MCF 10A (cell line): ENCODE measurements around the gene PLPPR1. TPM values are rescaled to one million over a fixed set of nuclear protein-coding genes. Genes with fewer than 3 reads are reported as not detected.

Experiments
- BruUV-seq: library from RNA; stranded (reverse); fragments of 400-500 nt; replicated peaks from 2 replicates; lab custom pipeline; 2021; lab: Mats Ljungman, UMichigan
- CTCF ChIA-PET: fragments of 300-600 bp; sonication (Branson Sonifier 250); formaldehyde crosslinking; extraction: SDS; loops from one replicate; lab custom pipeline; 2021; ENCODE audit warnings: antibody characterized with exemption, inconsistent platforms; lab: Yijun Ruan, JAX
- POLR2A ChIA-PET: fragments of 300-600, 350-650 bp; sonication (Branson Sonifier 250); formaldehyde crosslinking; extraction: SDS; loops from one replicate; lab custom pipeline; 2020; ENCODE audit warnings: antibody characterized with exemption, inconsistent platforms; lab: Yijun Ruan, JAX
- DNase-seq: peaks from one replicate; pipeline ENCODE4 v3.0.0-alpha.2; 2018; ENCODE audit not compliant: unreplicated experiment
- H3K27ac Mint-ChIP-seq: one replicate; pipeline ENCODE4 v1.8.0; 2022; ENCODE audit warnings: mild to moderate bottlenecking, low read depth, mixed read lengths; ENCODE audit not compliant: unreplicated experiment
- H3K27me3 Mint-ChIP-seq: one replicate; pipeline ENCODE4 v1.8.0; 2022; ENCODE audit warnings: mixed read lengths; ENCODE audit not compliant: insufficient read depth, unreplicated experiment
- H3K36me3 Mint-ChIP-seq: one replicate; pipeline ENCODE4 v1.8.0; 2022; ENCODE audit warnings: mild to moderate bottlenecking, moderate library complexity, mixed read lengths; ENCODE audit not compliant: insufficient read depth, unreplicated experiment
- H3K4me1 Mint-ChIP-seq: one replicate; pipeline ENCODE4 v1.8.0; 2022; ENCODE audit warnings: mixed read lengths; ENCODE audit not compliant: insufficient read depth, unreplicated experiment
- H3K4me3 Mint-ChIP-seq: one replicate; pipeline ENCODE4 v1.8.0; 2022; ENCODE audit warnings: mild to moderate bottlenecking, moderate library complexity, mixed read lengths; ENCODE audit not compliant: unreplicated experiment
- H3K9me3 Mint-ChIP-seq: one replicate; pipeline ENCODE4 v1.8.0; 2022; ENCODE audit warnings: mixed read lengths; ENCODE audit not compliant: unreplicated experiment
- CTCF ChIP-seq: fragments of 200-600 bp; IDR thresholded peaks from one replicate; pipeline ENCODE4 v1.8.0; 2022; ENCODE audit warnings: antibody characterized with exemption, mild to moderate bottlenecking; ENCODE audit not compliant: unreplicated experiment
- intact Hi-C: fragments of 100-400 bp; cut with micrococcal nuclease; formaldehyde crosslinking; loops from 2 replicates; pipeline ENCODE4 v1.14.1; 2022
- total RNA-seq: library from RNA; stranded (reverse); gene quantifications from 2 replicates; pipeline ENCODE4 v1.2.3, GENCODE V29; 2022

The PLPPR1 gene
- total RNA-seq, 1 experiment from 2014 or later: not detected

DNA sequence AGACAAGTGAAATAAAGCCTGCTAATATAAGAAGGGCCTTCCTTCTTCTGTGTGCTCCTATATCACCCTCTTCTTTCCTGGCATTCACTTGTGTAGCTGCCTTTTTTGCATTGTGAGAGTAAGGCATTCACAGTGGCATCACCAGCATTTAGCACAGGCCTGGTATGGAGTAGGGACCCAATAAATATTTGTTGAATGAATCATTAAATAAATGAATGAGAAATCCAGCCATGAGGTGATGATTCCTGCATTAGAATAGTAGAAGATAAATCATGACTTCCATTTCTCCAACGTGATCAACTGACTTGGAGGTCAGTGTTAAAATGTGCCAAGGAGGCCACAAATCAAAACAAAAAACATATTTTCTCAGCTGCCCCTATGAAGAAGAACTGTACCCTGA, 3.9 kb downstream of the PLPPR1 start:
- CTCF ChIA-PET: interaction anchor here (0.7 to 1.8 kb wide), 3 partner anchors 13 to 279 kb away, joined by 3 to 7 read pairs (median 3); no protein-coding TSS in a partner anchor
- no peak overlapping the region for H3K4me3 Mint-ChIP-seq
- POLR2A ChIA-PET: no interaction called here
- H3K27me3 Mint-ChIP-seq: peaks cover 70% of the 10 kb centered on the region
- H3K9me3 Mint-ChIP-seq: no peaks in the 10 kb centered on the region
- no peaks in the 10 kb centered on the region for H3K36me3 Mint-ChIP-seq
- no peak for TF ChIP-seq CTCF
- no peak for DNase-seq
- BruUV-seq: no TSS peak
- no peak overlapping the region for H3K27ac Mint-ChIP-seq
- intact Hi-C loops: no loop called here
- no peaks in the 10 kb centered on the region for H3K4me1 Mint-ChIP-seq

GRCh38 chr9:101034222-101034621, 5.7 kb downstream of the PLPPR1 start:
- peaks cover 72% of the 10 kb centered on the region for H3K27me3 Mint-ChIP-seq
- no peaks in the 10 kb centered on the region for H3K9me3 Mint-ChIP-seq
- no peak for DNase-seq
- ChIA-PET CTCF (interaction anchor here (0.6 kb wide), 1 partner anchor 334 kb away, joined by 5 read pairs; no protein-coding TSS in a partner anchor), POLR2A (no interaction called here)
- TF ChIP-seq CTCF: no peak
- intact Hi-C loops: no loop called here
- H3K4me1 Mint-ChIP-seq: no peaks in the 10 kb centered on the region
- no TSS peak for BruUV-seq
- no peak overlapping the region for H3K4me3 Mint-ChIP-seq
- H3K27ac Mint-ChIP-seq: no peak overlapping the region
- H3K36me3 Mint-ChIP-seq: no peaks in the 10 kb centered on the region

- POLR2A ChIA-PET: no interaction called here
- Mint-ChIP-seq H3K27ac (no peak overlapping the region), H3K36me3 (no peaks in the 10 kb centered on the region), H3K9me3 (no peaks in the 10 kb centered on the region), H3K4me1 (no peaks in the 10 kb centered on the region), H3K4me3 (no peak overlapping the region), H3K27me3 (peaks cover 68% of the 10 kb centered on the region)
- DNase-seq: no peak
- no peak for TF ChIP-seq CTCF
- no TSS peak for BruUV-seq
- CTCF ChIA-PET: no interaction called here
- intact Hi-C loops: no loop called here
Measured at GRCh38 chr9:101035098-101035497, 6.6 kb downstream of the PLPPR1 start.

- POLR2A ChIA-PET: interaction anchor here (0.9 kb wide), 1 partner anchor 11 kb away, joined by 4 read pairs; no protein-coding TSS in a partner anchor
- Mint-ChIP-seq H3K4me3 (no peak overlapping the region), H3K36me3 (no peaks in the 10 kb centered on the region), H3K4me1 (no peaks in the 10 kb centered on the region), H3K9me3 (no peaks in the 10 kb centered on the region), H3K27ac (no peak overlapping the region), H3K27me3 (peaks cover 44% of the 10 kb centered on the region)
- intact Hi-C loops: no loop called here
- CTCF ChIA-PET: no interaction called here
- DNase-seq: no peak
- TF ChIP-seq CTCF: no peak
- BruUV-seq: no TSS peak
Measured at GRCh38 chr9:101037430-101037829, 8.9 kb downstream of the PLPPR1 start.
